Transverse colon (tissue), 3 donors: Measurements from ENCODE around the gene ZSCAN5C.

Experiments used
- POLR2A ChIP-seq: fragments of 450-650 bp; IDR thresholded peaks from one replicate; pipeline ENCODE4 v1.6.1; 2016; ENCODE audit warnings: antibody characterized with exemption, mild to moderate bottlenecking, moderate library complexity
- TF ChIP-seq, protein P1 (sequence below), 5 experiments: fragments of 200-600 bp in 3 of 5; fragments of 450-650 bp in 2 of 5; sonication (generic) in 3 of 5; IDR thresholded peaks; 1 replicate in 2 of 5; 2 replicates in 3 of 5; pipeline ENCODE4 v1.5.1; 2016 to 2017; ENCODE audit warnings: antibody characterized with exemption in 5 of 5, inconsistent platforms in 3 of 5, mild to moderate bottlenecking in 2 of 5, moderate library complexity in 1 of 5

DNA sequence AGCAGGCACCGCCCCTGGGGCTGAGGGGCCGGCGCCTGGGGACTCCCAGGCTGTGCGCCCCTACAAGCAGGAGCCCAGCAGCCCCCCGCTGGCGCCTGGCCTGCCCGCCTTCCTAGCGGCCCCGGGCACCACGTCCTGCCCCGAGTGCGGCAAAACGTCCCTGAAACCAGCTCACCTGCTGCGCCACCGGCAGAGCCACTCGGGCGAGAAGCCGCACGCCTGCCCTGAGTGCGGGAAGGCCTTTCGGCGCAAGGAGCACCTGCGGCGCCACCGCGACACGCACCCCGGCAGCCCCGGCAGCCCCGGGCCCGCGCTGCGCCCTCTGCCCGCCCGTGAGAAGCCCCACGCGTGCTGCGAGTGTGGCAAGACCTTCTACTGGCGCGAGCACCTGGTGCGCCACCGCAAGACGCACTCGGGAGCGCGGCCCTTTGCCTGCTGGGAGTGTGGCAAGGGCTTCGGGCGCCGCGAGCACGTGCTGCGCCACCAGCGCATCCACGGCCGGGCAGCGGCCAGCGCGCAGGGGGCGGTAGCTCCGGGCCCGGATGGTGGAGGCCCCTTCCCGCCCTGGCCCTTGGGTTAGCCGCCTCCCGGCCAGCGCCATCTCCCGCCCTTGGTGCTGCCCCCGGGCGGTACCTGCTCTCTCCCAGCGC lies 42.3 kb upstream of the ZSCAN5C start:
- TF ChIP-seq, protein P1, sequence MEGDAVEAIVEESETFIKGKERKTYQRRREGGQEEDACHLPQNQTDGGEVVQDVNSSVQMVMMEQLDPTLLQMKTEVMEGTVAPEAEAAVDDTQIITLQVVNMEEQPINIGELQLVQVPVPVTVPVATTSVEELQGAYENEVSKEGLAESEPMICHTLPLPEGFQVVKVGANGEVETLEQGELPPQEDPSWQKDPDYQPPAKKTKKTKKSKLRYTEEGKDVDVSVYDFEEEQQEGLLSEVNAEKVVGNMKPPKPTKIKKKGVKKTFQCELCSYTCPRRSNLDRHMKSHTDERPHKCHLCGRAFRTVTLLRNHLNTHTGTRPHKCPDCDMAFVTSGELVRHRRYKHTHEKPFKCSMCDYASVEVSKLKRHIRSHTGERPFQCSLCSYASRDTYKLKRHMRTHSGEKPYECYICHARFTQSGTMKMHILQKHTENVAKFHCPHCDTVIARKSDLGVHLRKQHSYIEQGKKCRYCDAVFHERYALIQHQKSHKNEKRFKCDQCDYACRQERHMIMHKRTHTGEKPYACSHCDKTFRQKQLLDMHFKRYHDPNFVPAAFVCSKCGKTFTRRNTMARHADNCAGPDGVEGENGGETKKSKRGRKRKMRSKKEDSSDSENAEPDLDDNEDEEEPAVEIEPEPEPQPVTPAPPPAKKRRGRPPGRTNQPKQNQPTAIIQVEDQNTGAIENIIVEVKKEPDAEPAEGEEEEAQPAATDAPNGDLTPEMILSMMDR (IDR thresholded peaks at IDR 0.05), result no peak
- no peak for TF ChIP-seq POLR2A
